Lung (tissue), 12 donors: ENCODE measurements around the gene RALY. TPM values are rescaled to one million over a fixed set of nuclear protein-coding genes. Genes with fewer than 3 reads are reported as not detected.

ENCODE experiments used
- ATAC-seq: fragments of 200-7000 bp; cut with Tn5 transposase; one replicate; pipeline ENCODE4 v1.9.1; 2020; ENCODE audit warnings: moderate number of reproducible peaks; ENCODE audit not compliant: insufficient read depth, low FRiP score
- DNase-seq, 3 donors: peaks; one replicate each; pipeline ENCODE4 v3.0.0-alpha.2; 2013 to 2017
- H3K27ac ChIP-seq, 2 donors: one replicate each; pipeline ENCODE4 v1.5.1; 2013; ENCODE audit warnings: mild to moderate bottlenecking in 2 of 2, moderate library complexity in 2 of 2, control low read depth in 1 of 2, inconsistent platforms in 1 of 2, low read depth in 1 of 2, low read length in 1 of 2
- H3K27me3 ChIP-seq, 3 donors: one replicate each; pipeline ENCODE4 v1.5.1; 2013; ENCODE audit warnings: low read length in 2 of 3; ENCODE audit not compliant: control insufficient read depth in 3 of 3, insufficient read depth in 3 of 3
- H3K36me3 ChIP-seq, 4 donors: one replicate each; pipeline ENCODE4 v1.5.1; 2013; ENCODE audit warnings: low read length in 4 of 4, mild to moderate bottlenecking in 1 of 4, moderate library complexity in 1 of 4; ENCODE audit not compliant: control insufficient read depth in 4 of 4, insufficient read depth in 4 of 4
- H3K4me1 ChIP-seq, 5 donors: one replicate each; pipeline ENCODE4 v1.5.1; 2013; ENCODE audit warnings: low read length in 5 of 5, mild to moderate bottlenecking in 2 of 5, moderate library complexity in 1 of 5; ENCODE audit not compliant: control insufficient read depth in 5 of 5, insufficient read depth in 5 of 5
- H3K4me3 ChIP-seq: one replicate; pipeline ENCODE4 v1.5.1; 2013; ENCODE audit warnings: mild to moderate bottlenecking, control low read depth, moderate library complexity
- H3K9ac ChIP-seq, 2 donors: one replicate each; pipeline ENCODE4 v1.5.1; 2013; ENCODE audit warnings: low read length in 2 of 2, control low read depth in 1 of 2; ENCODE audit not compliant: insufficient read depth in 1 of 2
- H3K9me3 ChIP-seq, 4 donors: one replicate each; pipeline ENCODE4 v1.5.1; 2013; ENCODE audit warnings: low read length in 3 of 4, mild to moderate bottlenecking in 1 of 4, moderate library complexity in 1 of 4; ENCODE audit not compliant: control insufficient read depth in 4 of 4, insufficient read depth in 3 of 4
- CTCF ChIP-seq: IDR thresholded peaks from 2 replicates; pipeline ENCODE4 v1.5.1; 2012; ENCODE audit warnings: mild to moderate bottlenecking; ENCODE audit errors: control extremely low read depth, extremely low read depth
- WGBS, 2 donors: extraction: QIAGEN DNeasy Blood & Tissue Kit; methylation state at CpG; one replicate each; pipeline ENCODE4 v1.1.7; 2013; 5-methylcytosine and 5-hydroxymethylcytosine counted together
- polyA plus RNA-seq, 2 donors: library from polyadenylated mRNA; stranded (reverse); fragments of 200-250 nt; gene quantifications; one replicate each; pipeline ENCODE4 v1.2.1, GENCODE V29; 2013
- total RNA-seq, 2 donors: library from RNA; depleted of rRNA in 1 of 2; stranded (reverse); fragments of >200 nt in 1 of 2; gene quantifications; one replicate each; pipeline ENCODE4 v1.2.1, GENCODE V29; 2014 to 2021
- donor health status: control.
- donor health status: control.
- donor health status: Bipolar disorder and iron deficiency.
- donor health status: healthy.
- donor health status: DM: yes; HTN: yes; CAD: no.

Gene RALY
- total and polyA plus RNA-seq, 4 donors: 135 to 157 (median 145) TPM

- no peak overlapping the region for H3K9ac ChIP-seq
- ATAC-seq (no peak), DNase-seq (no peak)
- H3K4me1 ChIP-seq: peaks cover 0 to 5% (median 2%) of the 10 kb centered on the region in 5 donors
- H3K36me3 ChIP-seq: peaks cover 38 to 55% (median 48%) of the 10 kb centered on the region in 4 donors
- H3K27me3 ChIP-seq: no peaks in the 10 kb centered on the region
- 65 to 89% methylated on average over 4 to 5 of the region's 5 CpGs for WGBS, 2 donors
- no peak overlapping the region for H3K27ac ChIP-seq
- H3K9me3 ChIP-seq: peaks cover 0 to 2% (median 0%) of the 10 kb centered on the region in 4 donors
- no peak overlapping the region for H3K4me3 ChIP-seq
- no peak for TF ChIP-seq CTCF
Observed at GRCh38 chr20:34089175-34089479, 95.4 kb downstream of the RALY start.

- peak overlapping the region in 1 of 2 donors; percentile 56 for H3K27ac ChIP-seq
- peaks cover 0 to 2% (median 0%) of the 10 kb centered on the region in 4 donors for H3K9me3 ChIP-seq
- peak in 2 of 3 donors; percentile 13 to 42 for DNase-seq
- WGBS, 2 donors: 67 to 81% methylated on average over 13 of the region's 13 CpGs
- no peak overlapping the region for H3K4me3 ChIP-seq
- H3K36me3 ChIP-seq: peaks cover 40 to 54% (median 48%) of the 10 kb centered on the region in 4 donors
- no peak for TF ChIP-seq CTCF
- peak; percentile 27 for ATAC-seq
- H3K9ac ChIP-seq: no peak overlapping the region
- H3K27me3 ChIP-seq: no peaks in the 10 kb centered on the region
- peaks cover 0 to 4% (median 2%) of the 10 kb centered on the region in 5 donors for H3K4me1 ChIP-seq
Observed at GRCh38 chr20:34089655-34090345, 96.1 kb downstream of the RALY start.

DNA sequence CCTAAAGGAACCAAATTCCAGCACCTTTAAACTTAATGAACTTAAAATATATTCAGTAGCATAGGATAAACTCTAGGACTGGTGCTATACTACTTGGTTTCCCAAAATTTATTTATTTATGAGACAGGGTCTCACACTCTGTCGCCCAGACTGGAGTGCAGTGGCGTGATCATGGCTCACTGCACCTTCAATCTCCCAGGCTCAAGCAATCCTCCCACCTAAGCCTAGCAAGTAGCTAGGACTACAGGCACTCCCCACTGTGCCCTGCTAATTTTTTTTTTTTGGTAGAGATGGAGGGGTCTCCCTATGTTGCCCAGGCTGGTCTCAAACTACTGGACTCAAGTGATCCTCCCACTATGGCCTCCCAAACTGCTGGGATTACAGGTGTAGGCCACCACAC, 96.9 kb downstream of the RALY start:
- Histone ChIP-seq H3K9ac (no peak overlapping the region), H3K9me3 (peaks cover 0 to 2% (median 0%) of the 10 kb centered on the region in 4 donors), H3K4me1 (peaks cover 0 to 4% (median 2%) of the 10 kb centered on the region in 5 donors), H3K27ac (no peak overlapping the region), H3K4me3 (no peak overlapping the region), H3K36me3 (peaks cover 39 to 58% (median 48%) of the 10 kb centered on the region in 4 donors), H3K27me3 (no peaks in the 10 kb centered on the region)
- no peak for ATAC-seq
- no peak for DNase-seq
- no peak for TF ChIP-seq CTCF
- WGBS, 2 donors: 97 to 98% methylated on average over 2 of the region's 2 CpGs
